Activated T-cell treated with anti-CD3 and anti-CD28 coated beads for 48 hours (primary cell): Measurements from ENCODE around the gene ASMTL.
"Not testable (repeated sequence)": the region's sequence is repeated elsewhere in the genome, so short reads cannot be mapped to it uniquely, and the experiment has no call there.

ENCODE experiments used
- DNase-seq: peaks from one replicate; pipeline ENCODE4 v3.0.0-alpha.2; 2020; ENCODE audit warnings: low read depth

Gene ASMTL

DNA sequence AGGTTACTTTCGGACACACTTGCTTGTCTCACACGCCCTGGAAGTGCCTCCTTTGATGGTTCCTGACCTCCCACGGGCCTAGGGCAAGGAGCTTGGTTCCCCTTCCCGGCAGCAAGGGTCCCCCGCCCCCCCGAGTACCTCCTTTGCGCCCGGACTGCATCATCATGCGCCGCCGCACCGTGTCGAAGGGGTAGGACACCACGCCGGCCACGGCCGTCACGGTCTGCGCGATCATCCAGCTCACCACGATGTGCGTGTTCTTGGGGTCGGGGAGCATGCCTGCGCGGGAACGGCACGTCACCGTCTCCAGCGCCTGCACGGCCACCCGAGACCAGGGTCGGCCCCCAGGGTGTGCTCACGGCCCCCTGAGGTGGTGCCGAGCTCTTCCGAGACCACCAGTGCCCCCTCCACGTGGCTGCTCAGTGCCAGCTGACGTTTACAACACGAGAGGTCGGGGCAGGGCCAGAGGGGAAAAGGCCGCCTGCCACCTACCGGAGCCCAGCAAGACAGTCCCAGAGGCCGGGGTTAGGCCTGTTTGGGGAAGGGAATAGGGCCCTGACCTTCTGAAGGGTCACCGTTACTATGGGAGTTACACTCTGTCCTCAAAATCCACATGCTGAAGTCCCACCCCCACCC is 65.5 kb downstream of the ASMTL start:
- DNase-seq, result no peak

DNA sequence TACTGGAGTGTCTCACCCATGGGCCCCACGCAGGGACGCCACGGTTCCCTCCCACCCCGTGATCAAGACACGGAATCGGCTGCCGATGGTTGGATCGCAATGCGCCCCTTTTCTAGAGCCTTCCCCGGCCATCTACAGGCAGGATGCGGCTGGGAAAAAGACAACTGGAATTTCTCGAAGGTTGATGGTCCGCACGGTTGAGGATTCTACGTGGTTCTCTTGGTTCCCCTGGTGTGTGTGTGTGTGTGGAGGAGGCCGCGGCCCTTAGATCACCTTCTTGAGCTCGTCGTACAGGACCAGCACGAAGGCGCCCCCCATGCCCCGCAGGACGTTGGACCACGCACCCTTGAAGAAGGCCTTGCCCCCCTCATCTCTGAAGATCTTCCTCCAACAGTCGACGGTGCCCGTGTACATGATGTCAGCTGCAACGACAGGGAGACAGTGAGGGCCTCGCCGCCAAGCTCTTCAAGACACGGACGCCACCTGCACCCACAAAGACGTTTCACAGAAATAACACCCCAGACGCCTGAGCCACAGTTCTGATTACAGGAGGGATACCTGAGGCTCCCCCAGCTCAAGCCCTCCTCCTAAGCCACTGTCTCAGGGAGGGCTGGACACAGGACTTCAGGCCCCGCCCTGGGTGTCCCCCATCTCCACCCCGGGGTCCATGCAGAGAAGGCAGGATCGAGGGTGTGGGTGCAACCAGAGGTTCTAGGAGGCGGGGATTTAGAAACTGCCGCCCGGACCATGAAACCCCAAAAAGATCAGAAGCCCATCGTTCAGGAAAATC is 66.2 kb downstream of the ASMTL start:
- no peak for DNase-seq

DNA sequence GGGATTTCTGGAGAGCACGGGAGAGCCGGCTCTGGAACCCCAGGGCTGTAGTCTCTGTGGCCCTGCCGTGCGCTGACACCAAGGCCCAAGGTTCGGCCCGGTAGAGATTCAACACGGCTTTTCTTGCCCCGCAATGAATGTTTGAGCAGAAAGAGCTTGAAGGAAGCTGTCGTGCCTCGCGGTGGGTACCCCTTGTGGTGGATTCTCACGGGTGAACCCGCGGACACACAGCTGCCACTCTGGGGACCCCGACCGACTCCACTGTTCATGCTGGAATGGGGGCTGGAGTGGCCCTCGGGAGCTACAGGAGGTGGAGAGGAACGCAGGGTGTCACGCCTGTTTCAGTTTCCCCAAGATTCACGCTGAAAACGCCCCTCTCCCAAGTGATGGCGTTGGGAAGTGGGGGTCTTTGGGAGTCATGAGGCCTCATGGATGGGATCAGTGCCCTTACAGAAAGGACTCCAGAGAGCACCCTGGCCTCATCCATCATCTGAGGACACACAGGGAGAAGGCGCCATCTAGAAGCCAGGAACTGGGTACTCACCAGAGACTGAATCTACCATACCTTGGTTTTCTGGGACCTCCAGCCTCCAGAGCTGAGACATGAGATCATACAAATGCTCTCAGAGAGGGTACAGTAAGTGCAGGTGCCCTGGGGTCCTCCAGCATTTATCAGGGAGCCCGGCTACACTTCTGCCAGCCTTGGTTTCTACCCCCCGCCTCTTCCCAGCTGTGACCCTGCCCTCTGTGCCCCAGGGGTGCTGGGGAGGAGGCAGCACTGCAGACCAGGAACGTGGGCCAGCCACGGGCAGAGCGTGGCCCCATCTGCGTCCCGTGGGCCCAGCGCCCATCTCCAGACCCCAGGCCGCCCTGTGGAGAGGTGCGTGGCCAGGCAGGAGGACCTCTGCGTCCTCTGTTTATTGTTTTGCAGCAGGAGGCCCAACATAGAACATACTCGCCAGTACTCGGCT is 67.2 kb downstream of the ASMTL start:
- DNase-seq, result no peak

DNA sequence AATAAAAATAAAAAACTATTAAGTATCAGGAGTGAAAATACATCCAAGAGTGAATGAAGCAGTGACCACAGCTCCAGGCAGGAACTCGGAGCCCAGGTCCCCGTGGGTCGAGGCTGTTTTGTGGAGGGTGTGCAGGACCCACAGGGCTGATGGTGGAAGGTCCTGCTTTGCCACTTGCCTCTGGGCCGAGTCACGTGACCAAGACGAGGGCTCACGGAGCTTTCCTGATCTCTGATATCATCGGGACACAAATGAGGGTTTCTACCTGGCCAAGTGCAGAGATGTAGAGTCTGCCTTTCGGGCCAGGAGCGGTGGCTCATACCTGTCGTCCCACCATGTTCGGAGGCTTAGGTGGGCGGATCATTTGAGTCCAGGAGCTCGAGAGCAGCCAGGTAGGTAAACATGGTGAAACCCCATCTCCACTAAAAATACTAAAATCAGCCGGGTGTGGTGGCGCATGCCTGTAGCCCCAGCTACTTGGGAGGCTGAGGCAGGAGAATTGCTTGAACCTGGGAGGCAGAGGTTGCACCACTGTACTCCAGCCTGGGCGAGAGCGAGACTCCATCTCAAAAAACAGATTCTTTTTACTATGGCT is 68.0 kb downstream of the ASMTL start:
- DNase-seq, result no peak

DNA sequence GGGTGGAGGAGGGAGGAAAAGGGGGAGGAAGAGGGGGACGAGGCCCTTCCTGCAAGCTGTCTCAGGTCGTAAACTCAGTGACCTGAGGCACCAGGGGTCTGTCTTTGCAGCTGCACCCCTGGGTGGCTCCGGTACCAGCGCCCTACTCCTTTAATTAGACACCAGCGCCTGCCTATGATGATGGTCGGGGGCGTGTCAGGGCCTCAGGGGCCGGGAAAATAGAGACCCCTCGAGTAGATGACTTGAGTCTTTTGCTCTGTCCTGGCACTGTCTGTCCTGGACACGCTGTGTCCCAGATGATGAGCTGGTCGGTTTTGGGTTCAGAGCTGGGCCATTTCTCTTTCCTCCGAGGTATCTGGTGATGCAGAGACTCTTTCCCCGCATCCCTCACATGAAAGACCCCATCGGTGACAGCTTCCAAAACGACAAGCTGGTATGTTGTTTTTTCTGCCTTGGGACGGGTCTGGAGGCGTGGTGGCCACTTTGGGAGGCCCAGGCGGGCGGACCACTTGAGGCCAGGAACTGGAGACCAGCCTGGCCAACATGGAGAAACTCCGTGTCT is 72.0 kb downstream of the ASMTL start:
- DNase-seq, result no peak

DNA sequence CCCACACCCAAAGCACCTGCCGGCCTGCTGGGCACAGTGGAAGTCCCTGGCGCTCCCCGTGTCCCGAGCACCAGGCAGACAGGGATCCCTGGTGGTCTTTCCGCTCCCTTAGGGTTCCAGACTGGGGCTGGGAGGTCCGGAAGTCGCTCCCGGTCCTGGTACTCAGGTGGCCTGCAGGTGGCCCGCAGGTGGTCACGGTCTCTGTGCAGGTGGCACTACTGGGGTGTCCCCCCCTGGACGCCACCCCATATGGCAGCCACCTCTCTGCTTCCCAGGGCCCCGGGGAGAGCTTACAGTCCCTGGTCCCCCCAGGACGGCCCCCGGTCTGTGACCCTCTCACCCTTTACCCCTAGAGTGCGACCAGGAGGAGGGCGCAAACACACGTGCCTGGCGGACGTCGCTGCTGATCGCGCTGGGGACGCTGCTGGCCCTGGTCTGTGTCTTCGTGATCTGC is 74.4 kb downstream of the ASMTL start:
- no peak for DNase-seq

DNA sequence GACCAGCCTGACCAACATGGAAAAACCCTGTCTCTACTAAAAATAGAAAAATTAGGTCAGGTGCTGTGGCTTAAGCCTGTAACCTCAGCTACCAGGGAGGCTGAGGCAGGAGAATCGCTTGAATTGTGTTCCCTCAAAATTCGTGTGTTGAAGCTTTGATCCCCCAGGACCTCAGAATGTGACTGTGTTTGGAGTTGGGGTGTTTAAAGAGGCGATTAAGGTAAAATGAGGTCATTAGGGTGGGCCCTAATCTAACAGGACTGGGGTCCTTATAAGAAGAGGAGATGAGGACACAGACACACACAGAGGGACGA is 84.4 kb downstream of the ASMTL start:
- DNase-seq, result no peak

DNA sequence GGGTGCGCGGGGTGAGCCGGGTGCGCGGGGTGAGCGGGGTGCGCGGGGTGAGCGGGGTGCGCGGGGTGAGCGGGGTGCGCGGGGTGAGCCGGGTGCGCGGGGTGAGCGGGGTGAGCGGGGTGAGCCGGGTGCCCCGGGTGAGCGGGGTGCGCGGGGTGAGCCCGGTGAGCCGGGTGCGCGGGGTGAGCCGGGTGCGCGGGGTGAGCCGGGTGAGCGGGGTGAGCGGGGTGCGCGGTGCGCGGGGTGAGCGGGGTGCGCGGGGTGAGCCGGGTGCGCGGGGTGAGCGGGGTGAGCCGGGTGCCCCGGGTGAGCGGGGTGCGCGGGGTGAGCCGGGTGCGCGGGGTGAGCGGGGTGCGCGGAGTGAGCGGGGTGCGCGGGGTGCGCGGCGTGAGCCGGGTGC is 86.3 kb downstream of the ASMTL start:
- not testable (repeated sequence) for DNase-seq

DNA sequence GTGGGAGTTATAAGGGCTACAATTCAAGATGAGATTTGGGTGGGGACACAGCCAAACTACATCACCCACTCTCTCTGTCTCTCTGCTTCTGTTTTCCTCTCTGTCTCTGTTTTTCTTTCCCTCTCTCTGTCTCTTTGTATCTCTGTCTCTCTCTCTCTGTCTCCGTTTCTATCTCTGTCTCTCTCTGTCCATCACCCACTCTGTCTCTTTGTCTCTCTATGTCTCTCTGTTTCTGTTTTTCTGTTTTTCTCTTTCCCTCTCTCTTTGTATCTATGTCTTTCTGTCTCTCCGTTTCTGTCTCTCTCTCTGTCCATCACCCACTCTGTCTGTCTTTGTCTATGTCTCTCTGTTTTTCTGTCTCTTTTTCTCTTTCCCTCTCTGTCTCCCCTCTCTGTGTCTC is 90.8 kb downstream of the ASMTL start:
- DNase-seq, result no peak

DNA sequence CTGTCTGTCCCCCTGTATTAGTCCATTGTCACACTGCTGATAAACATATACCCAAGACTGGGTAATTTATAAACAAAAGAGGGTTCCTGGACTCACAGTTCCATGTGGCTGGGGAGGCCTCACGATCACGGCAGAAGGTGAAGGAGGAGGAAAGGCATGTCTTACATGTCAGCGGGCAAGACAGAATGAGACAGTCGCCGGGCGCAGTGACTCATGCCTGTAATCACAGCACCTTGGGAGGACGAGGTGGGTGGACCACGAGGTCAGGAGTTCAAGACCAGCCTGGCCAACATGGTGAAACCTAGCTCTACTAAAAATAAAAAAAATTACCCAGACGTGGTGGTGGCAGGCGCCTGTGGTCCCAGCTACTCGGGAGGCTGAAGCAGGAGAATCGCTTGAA is 91.4 kb downstream of the ASMTL start:
- no peak for DNase-seq

DNA sequence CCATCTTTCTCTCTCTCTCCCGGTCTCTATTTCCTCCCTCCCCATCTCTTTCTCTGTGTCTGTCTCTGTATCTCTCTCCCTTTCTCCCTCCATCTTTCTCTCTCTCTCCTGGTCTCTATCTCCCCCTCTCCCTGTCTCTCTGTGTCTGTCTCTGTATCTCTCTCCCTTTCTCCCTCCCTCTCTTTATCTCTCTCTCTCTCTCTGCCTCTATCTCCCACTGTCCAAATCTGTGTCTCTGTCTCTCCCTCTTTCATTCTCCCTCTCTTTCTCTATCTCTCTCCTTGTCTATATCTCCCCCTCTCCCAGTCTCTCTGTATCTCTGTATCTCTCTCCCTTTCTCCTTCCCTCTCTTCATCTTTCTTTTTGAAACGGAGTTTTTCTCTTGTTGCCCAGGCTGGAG is 92.5 kb downstream of the ASMTL start:
- DNase-seq, result no peak

DNA sequence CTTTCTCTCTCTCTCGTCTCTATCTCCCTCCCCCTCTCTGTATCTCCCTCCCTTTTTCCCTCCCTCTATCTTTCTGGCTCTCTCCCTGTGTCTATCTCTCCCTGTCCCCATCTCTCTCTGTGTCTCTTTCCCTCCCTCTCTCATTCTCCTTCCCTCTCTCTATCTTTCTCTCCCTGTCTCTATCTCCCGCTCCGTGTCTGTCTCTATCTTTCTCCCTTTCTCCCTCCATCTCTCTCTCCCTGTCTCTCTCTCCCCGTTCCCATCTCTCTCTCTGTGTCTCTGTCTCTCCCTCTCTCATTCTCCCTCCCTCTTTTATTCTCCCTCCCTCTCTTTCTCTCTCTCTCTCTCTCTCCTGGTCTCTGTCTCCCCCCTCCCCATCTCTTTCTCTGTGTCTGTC is 93.2 kb downstream of the ASMTL start:
- DNase-seq, result no peak

DNA sequence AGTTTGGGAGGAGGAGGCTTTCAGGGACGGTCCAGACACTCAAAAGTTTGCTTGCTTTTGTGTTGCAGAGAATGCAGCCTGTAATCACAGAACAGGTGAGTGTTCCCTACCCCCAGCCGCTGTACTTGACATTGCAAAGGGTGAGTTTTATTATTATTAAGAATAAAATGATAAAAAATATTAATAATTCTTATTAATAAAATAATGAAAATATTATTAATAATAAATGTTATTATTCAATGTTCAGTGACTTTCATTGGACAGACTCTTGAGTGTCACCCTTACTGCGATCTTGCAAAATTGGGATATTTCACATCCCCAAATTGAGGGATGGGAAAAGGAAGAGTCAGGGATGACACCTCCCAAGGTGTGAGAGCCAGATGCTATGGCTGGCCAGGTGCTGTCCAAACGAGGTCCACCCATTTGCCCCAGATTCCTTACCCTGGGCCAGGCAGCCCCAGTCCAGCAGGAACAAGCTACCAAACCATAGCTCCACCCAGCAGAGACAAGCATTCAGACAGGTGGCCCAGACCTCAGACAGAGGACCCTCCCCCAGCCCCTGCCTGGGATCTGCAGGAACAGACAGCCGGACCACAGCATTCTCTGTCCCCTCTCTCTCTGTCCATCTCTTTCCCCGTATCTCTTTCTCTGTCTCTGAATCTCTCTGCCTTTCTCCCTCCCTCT is 93.8 kb downstream of the ASMTL start:
- no peak for DNase-seq

DNA sequence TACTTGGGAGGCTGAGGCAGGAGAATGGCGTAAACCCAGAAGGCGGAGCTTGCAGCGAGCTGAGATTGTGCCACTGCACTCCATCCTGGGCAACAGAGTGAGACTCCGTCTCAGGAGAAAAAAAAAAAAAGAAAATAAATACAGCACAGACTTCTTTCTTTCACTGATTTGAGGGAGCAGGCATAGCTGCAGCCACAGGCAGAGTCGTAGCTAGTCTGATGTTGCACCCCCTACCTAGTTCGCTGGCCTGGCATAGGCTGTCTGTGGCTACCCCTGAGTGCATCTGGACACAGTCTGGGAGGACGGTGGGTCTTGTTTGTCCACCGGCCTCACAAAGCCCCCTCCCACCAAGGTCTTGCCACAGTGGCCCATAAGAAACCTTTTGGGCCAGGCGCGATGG is 94.7 kb downstream of the ASMTL start:
- DNase-seq, result no peak

DNA sequence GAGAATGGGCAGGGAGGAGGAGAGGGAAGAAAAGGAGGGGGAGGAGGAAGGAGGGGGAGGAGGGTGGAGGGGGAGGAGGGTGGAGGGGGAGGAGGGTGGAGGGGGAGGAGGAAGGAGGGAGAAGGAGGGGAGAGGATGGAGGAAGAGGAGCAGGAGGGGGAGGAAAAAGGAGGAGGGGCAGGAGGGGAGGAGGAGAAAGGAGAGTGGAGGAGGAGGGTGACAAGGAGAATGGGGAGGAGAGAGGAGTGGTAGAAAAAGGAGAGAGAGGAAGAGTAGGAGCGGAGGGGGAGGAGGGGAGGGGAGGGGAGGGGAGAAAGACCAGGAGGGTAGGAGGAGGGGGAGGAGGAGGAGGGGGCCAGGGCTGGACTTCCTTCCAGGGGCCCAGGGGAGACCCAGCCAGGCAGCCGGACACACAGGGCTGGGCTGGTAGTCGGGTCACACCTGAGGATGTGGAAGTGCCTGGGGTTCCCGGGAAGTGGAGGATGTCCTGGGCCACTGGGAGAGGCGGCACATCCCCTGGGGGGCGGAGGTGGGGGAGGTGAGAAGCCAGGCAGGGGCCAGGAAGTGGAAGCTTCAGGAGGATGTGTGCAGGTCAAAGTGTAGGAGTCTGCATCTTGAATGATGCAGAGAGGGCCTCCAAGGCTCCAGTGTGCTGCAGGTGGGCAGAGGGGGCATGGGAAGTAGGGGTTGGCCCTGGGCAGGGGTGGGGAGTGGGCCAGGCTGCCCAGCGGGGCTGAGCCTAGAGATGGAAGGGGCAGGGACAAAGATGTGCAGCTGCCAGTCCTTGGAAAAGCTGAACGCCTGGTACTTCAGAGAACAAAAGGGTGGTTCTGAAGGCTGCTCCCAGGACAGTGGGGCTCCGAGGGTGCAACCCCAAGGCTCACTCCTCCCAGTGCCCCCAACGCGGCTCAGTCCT is 97.3 kb downstream of the ASMTL start:
- DNase-seq, result no peak

DNA sequence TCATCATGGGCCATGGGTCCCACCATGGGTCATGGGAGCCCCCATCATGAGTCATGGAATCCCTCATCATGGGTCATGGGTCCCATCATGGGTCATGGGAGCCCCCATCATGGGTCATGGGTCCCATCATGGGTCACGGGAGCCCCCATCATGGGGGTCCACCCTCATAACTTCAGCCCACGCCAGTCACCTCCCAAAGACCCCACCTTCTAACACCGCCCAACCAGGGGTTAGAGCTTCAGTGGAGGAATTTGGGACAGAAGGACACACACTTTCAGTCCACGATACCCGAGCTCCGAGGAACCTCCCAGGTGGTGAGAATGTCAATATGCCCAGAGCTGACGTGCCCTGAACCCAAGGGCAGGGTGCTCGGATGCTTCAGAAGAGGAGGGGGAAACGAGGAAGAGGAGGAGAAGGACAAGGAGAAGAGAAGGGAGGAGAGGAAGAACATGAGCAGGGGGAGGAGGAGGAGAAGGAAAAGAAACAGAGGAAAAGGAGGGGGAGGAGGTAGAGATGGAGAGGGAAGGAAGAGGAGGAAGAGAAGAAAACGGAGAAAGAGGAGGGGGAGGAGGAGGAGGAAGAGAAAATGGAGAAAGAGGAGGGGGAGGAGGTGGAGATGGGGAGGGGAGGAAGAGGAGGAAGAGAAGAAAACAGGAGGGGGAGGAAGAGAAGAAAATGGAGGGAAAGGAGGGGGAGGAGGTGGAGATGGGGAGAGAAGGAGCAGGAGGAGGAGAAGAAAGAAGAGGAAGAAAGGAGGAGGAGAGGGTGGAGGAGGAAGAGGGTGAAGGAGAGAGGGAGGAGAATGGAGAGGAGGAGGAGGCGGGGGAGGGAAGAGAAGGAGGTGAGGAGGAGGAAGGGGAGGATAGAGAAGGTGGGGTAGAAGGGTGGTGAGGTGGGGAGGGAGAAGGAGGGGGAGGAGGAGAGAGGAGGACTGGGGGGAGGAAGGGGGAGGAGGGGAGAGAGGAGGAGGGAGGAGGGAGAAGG is 98.4 kb downstream of the ASMTL start:
- no peak for DNase-seq
